Epithelial cell of esophagus (primary cell): ENCODE measurements around the gene TCERG1.
"Not testable (repeated sequence)": the region's sequence is repeated elsewhere in the genome, so short reads cannot be mapped to it uniquely, and the experiment has no call there.

Source experiments
- DNase-seq: peaks from one replicate; pipeline ENCODE4 v3.0.0; 2010; ENCODE audit warnings: low read depth
- H3K4me3 ChIP-seq: 2 replicates; pipeline ENCODE4 v1.5.1; 2011; ENCODE audit warnings: mild to moderate bottlenecking, low read length, control low read depth
- CTCF ChIP-seq: IDR thresholded peaks from 2 replicates; pipeline ENCODE4 v1.5.1; 2011; ENCODE audit warnings: low read depth, mild to moderate bottlenecking, low read length, control low read depth, inconsistent platforms; ENCODE audit not compliant: insufficient read depth; ENCODE audit errors: missing control alignments

The TCERG1 gene

GRCh38 chr5:146549615-146550014 lies 102.5 kb downstream of the TCERG1 start:
- TF ChIP-seq CTCF, result no peak
- DNase-seq, result no peak
- no peak overlapping the region for H3K4me3 ChIP-seq

- no peak for TF ChIP-seq CTCF
- DNase-seq, result no peak
- no peak overlapping the region for H3K4me3 ChIP-seq
These were observed 106.3 kb downstream of the TCERG1 start for GRCh38 chr5:146553446-146553845.

- DNase-seq, H3K4me3 ChIP-seq: not testable (repeated sequence)
These were observed 109.8 kb downstream of the TCERG1 start for GRCh38 chr5:146556884-146557283.

GRCh38 chr5:146560205-146560812 lies 113.2 kb downstream of the TCERG1 start:
- no peak for TF ChIP-seq CTCF
- no peak for DNase-seq
- no peak overlapping the region for H3K4me3 ChIP-seq
